Progenitor cell of endocrine pancreas (in vitro differentiated cells): ENCODE results near the gene DTNBP1. TPM values are rescaled to one million over a fixed set of nuclear protein-coding genes. Genes with fewer than 3 reads are reported as not detected.

ENCODE experiments used
- DNase-seq: peaks from one replicate; pipeline ENCODE4 v3.0.0; 2021; ENCODE audit warnings: low spot score; ENCODE audit not compliant: unreplicated experiment
- H3K27ac Mint-ChIP-seq: 2 replicates; pipeline ENCODE4 v1.8.0; 2021; ENCODE audit warnings: mild to moderate bottlenecking, moderate library complexity, mixed read lengths
- H3K27me3 Mint-ChIP-seq: 2 replicates; pipeline ENCODE4 v1.8.0; 2021; ENCODE audit warnings: mixed read lengths
- H3K36me3 Mint-ChIP-seq: 2 replicates; pipeline ENCODE4 v1.8.0; 2022; ENCODE audit warnings: mixed read lengths; ENCODE audit not compliant: insufficient read depth
- H3K4me1 Mint-ChIP-seq: 2 replicates; pipeline ENCODE4 v1.8.0; 2021; ENCODE audit warnings: low read depth, mixed read lengths
- H3K4me3 Mint-ChIP-seq: 2 replicates; pipeline ENCODE4 v1.8.0; 2021; ENCODE audit warnings: low read depth, mild to moderate bottlenecking, moderate library complexity, mixed read lengths
- H3K9me3 Mint-ChIP-seq: 2 replicates; pipeline ENCODE4 v1.8.0; 2021; ENCODE audit warnings: low read depth, mixed read lengths
- total RNA-seq: library from RNA; stranded (reverse); gene quantifications from 2 replicates; pipeline ENCODE4 v1.2.1, GENCODE V29; 2021
- TF ChIP-seq, protein P1 (sequence below): fragments of 200-600 bp; sonication (generic); IDR thresholded peaks from one replicate; pipeline ENCODE4 v1.5.0; 2021; ENCODE audit warnings: antibody characterized with exemption, mild to moderate bottlenecking; ENCODE audit not compliant: unreplicated experiment

The DTNBP1 gene
- total RNA-seq, 1 donor from 2014 or later: 17.7 TPM

- H3K27me3 Mint-ChIP-seq: no peaks in the 10 kb centered on the region
- H3K27ac Mint-ChIP-seq: no peak overlapping the region
- peaks cover 11% of the 10 kb centered on the region for H3K4me1 Mint-ChIP-seq
- H3K36me3 Mint-ChIP-seq: no peaks in the 10 kb centered on the region
- no peaks in the 10 kb centered on the region for H3K9me3 Mint-ChIP-seq
- TF ChIP-seq, protein P1, sequence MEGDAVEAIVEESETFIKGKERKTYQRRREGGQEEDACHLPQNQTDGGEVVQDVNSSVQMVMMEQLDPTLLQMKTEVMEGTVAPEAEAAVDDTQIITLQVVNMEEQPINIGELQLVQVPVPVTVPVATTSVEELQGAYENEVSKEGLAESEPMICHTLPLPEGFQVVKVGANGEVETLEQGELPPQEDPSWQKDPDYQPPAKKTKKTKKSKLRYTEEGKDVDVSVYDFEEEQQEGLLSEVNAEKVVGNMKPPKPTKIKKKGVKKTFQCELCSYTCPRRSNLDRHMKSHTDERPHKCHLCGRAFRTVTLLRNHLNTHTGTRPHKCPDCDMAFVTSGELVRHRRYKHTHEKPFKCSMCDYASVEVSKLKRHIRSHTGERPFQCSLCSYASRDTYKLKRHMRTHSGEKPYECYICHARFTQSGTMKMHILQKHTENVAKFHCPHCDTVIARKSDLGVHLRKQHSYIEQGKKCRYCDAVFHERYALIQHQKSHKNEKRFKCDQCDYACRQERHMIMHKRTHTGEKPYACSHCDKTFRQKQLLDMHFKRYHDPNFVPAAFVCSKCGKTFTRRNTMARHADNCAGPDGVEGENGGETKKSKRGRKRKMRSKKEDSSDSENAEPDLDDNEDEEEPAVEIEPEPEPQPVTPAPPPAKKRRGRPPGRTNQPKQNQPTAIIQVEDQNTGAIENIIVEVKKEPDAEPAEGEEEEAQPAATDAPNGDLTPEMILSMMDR: no peak
- H3K4me3 Mint-ChIP-seq: no peak overlapping the region
- no peak for DNase-seq
These were observed 70.2 kb downstream of the DTNBP1 start for GRCh38 chr6:15592610-15593009.

GRCh38 chr6:15588971-15589634 lies 73.7 kb downstream of the DTNBP1 start:
- DNase-seq: no peak
- H3K27me3 Mint-ChIP-seq: no peaks in the 10 kb centered on the region
- no peak overlapping the region for H3K27ac Mint-ChIP-seq
- H3K9me3 Mint-ChIP-seq: no peaks in the 10 kb centered on the region
- no peak overlapping the region for H3K4me3 Mint-ChIP-seq
- H3K36me3 Mint-ChIP-seq: no peaks in the 10 kb centered on the region
- TF ChIP-seq, protein P1: no peak
- peaks cover 11% of the 10 kb centered on the region for H3K4me1 Mint-ChIP-seq

DNA sequence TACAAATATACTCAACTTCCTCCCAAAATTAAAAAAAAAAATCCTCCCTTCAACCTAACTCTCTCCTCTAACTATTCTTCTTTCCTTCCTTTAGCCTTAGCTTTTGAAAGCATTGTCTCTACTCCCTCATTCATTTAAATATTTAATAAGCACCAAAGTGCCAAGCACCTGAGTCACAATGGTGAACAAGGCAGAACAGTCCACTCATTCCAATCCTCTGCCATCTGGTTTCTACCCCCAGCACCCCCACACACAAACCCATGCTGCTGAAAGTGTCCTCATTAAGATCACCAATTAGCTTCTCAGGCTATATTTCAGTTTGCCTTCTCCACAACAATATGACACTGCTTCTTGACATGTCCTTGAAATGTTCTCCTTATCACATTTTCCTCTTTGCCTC lies 76.3 kb downstream of the DTNBP1 start:
- DNase-seq: no peak
- no peak overlapping the region for H3K27ac Mint-ChIP-seq
- H3K36me3 Mint-ChIP-seq: no peaks in the 10 kb centered on the region
- no peaks in the 10 kb centered on the region for H3K9me3 Mint-ChIP-seq
- H3K27me3 Mint-ChIP-seq: no peaks in the 10 kb centered on the region
- no peak overlapping the region for H3K4me3 Mint-ChIP-seq
- TF ChIP-seq, protein P1: no peak
- peaks cover under 1% of the 10 kb centered on the region for H3K4me1 Mint-ChIP-seq

DNA sequence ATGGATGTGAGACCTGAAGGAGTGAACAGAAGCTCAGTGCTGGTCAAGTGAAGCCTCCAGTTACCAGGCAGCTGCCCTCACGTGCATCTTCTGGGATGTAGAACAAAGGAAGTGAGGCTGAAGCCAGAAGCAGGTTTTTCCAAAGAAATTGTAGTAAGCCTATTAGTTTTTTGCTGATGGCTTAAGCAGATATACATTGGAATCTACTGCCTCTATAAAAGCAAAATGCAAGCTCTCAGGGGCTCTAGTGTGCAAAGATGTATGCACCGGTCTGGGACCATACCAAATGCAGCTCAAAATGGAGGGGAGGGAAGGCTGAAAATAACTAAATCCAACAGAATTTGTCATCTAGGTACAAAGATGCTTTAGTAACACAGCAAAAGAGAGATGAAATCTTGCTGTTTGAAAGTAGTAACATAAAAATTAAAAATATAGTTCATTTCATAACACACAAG lies 77.0 kb downstream of the DTNBP1 start:
- Mint-ChIP-seq H3K9me3 (no peaks in the 10 kb centered on the region), H3K4me1 (no peaks in the 10 kb centered on the region)
- TF ChIP-seq, protein P1: no peak

GRCh38 chr6:15582499-15582898 lies 80.3 kb downstream of the DTNBP1 start:
- H3K27me3 Mint-ChIP-seq: no peaks in the 10 kb centered on the region
- no peak overlapping the region for H3K4me3 Mint-ChIP-seq
- H3K4me1 Mint-ChIP-seq: no peaks in the 10 kb centered on the region
- TF ChIP-seq, protein P1: no peak
- no peak for DNase-seq
- H3K27ac Mint-ChIP-seq: no peak overlapping the region
- peaks cover 5% of the 10 kb centered on the region for H3K9me3 Mint-ChIP-seq
- H3K36me3 Mint-ChIP-seq: peaks cover 2% of the 10 kb centered on the region

More for the DNA sequence above, 77.0 kb downstream of the DTNBP1 start:
- H3K27ac Mint-ChIP-seq: no peak overlapping the region
- no peak for DNase-seq
- H3K27me3 Mint-ChIP-seq: no peaks in the 10 kb centered on the region
- no peak overlapping the region for H3K4me3 Mint-ChIP-seq
- H3K36me3 Mint-ChIP-seq: no peaks in the 10 kb centered on the region
